PFSK-1 (cell line): ENCODE results near the gene BCAP31.

ENCODE experiments used
- POLR2AphosphoS5 ChIP-seq: IDR thresholded peaks from 2 replicates; pipeline ENCODE4 v1.6.1; 2012; ENCODE audit warnings: low read depth, mild to moderate bottlenecking, control low read depth, low read length, moderate library complexity
- SIN3A ChIP-seq: IDR thresholded peaks from 2 replicates; pipeline ENCODE4 v1.6.1; 2012; ENCODE audit warnings: mild to moderate bottlenecking, low read length, moderate library complexity, borderline replicate concordance; ENCODE audit not compliant: insufficient read depth
- TAF1 ChIP-seq: IDR thresholded peaks from 2 replicates; pipeline ENCODE4 v1.6.1; 2012; ENCODE audit warnings: low read length, control low read depth, borderline replicate concordance; ENCODE audit not compliant: insufficient read depth
- TF ChIP-seq, protein P1 (sequence below), 2 experiments: IDR thresholded peaks; 2 replicates each; pipeline versions ENCODE4 v1.6.1 to v1.8.0; 2011 to 2012; ENCODE audit warnings: low read depth in 2 of 2, low read length in 2 of 2, control low read depth in 1 of 2, inconsistent platforms in 1 of 2, mild to moderate bottlenecking in 1 of 2, moderate library complexity in 1 of 2; ENCODE audit not compliant: insufficient read depth in 1 of 2

- no peak for TF ChIP-seq SIN3A
- TF ChIP-seq, protein P1, sequence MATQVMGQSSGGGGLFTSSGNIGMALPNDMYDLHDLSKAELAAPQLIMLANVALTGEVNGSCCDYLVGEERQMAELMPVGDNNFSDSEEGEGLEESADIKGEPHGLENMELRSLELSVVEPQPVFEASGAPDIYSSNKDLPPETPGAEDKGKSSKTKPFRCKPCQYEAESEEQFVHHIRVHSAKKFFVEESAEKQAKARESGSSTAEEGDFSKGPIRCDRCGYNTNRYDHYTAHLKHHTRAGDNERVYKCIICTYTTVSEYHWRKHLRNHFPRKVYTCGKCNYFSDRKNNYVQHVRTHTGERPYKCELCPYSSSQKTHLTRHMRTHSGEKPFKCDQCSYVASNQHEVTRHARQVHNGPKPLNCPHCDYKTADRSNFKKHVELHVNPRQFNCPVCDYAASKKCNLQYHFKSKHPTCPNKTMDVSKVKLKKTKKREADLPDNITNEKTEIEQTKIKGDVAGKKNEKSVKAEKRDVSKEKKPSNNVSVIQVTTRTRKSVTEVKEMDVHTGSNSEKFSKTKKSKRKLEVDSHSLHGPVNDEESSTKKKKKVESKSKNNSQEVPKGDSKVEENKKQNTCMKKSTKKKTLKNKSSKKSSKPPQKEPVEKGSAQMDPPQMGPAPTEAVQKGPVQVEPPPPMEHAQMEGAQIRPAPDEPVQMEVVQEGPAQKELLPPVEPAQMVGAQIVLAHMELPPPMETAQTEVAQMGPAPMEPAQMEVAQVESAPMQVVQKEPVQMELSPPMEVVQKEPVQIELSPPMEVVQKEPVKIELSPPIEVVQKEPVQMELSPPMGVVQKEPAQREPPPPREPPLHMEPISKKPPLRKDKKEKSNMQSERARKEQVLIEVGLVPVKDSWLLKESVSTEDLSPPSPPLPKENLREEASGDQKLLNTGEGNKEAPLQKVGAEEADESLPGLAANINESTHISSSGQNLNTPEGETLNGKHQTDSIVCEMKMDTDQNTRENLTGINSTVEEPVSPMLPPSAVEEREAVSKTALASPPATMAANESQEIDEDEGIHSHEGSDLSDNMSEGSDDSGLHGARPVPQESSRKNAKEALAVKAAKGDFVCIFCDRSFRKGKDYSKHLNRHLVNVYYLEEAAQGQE (IDR thresholded peaks at IDR 0.05; ENCODE audit: insufficient read depth in 1 of 2, low read depth in 2 of 2, low read length in 2 of 2): no peak
- TF ChIP-seq TAF1: no peak
- no peak for TF ChIP-seq POLR2AphosphoS5
Observed at GRCh38 chrX:153762626-153763173, 38.5 kb upstream of the BCAP31 start.
